Measurements from ENCODE around the gene ORAI2.
"Not testable (repeated sequence)": the region's sequence is repeated elsewhere in the genome, so short reads cannot be mapped to it uniquely, and the experiment has no call there.

ORAI2 gene

DNA sequence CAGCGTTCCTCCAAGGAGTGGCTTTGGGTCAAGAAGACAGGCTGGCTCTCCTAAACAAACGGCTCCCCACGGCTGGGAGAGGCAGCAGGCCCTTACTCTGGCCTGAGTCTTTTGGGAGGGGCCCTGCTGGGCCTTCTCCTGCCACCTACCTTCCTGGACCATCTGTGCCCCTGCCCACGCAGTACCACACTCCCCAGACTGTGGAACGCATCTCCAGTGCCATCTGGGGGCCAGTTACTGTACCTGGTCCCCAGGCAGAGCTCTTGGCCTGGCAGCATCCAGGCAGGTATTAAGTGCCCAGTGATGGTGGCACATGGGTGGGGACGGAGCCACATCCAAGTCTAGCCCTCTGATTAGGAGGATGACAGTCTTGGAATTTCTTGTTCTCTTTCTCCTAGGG lies 16.9 kb downstream of the ORAI2 start:
- peak; percentile 59 for DNase-seq

DNA sequence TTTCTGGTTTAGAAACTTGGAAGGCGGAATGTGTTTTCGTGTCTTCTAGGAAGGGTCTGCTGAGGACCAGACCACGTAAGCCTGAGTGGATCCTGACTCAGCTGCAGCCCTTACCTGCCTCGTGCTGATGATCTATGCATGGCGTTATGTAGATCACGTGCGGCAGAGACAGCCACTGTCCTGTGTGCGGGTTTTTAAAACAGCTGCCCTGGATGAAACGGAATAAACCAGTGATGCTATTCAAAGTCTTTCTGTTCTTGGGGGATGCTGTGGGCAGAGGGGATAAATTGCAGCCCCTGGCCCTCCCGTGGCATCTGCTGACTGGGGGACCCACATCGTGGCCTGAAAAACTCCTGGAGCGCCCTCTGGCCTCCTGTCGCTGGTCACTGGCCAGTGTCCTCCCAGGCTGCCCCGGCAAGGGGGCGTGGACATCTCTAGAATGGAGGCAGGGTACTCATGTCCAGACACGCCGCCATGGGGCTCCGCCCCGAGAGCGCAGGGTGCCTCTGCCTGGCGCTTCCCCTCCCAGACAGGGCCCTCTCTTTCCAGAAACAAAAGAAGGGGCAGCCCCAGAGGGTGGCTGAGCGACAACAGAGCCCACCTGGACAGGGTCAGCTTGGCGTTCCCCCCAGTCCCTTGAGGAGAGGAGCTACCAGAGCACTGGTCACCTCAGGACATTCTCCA lies 18.1 kb downstream of the ORAI2 start:
- DNase-seq, result no peak

DNA sequence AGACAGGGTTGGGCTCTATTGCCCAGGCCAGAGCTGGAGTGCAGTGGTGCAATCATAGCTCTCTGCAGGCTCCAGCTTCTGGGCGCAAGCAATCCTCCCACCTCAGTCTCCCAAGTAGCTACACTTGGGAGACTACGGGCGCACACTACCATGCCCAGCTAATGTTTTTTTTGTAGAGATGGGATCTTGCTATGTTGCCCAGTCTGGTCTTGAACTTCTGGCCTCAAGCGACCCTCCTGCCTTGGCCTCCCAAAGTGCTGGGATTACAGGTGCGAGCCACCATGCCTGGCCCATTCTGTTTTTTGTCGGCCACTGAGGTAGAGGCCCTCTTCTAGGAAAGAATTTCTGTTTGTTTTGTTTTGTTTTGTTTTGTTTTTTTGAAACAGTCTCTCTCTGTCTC lies 19.1 kb downstream of the ORAI2 start:
- no peak for DNase-seq

DNA sequence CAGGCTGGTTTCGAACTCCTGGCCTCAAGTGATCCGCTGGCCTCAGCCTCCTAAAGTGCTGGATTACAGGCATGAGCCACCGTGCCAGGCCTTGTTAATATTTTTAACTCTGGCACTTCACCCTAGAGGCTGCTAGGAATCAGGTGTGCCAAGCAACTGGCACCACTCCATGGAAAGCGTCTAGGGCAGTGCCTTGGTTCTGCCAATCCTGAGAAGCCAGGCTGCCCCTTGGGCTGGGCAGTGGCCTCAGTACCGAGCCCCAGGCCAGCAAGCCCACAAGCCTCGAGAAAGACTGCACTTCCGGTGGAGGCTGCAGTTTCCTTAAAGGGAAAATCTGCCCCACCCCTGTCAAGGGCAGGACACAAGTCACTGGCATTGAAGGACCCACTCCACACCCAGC lies 19.9 kb downstream of the ORAI2 start:
- DNase-seq, result no peak

DNA sequence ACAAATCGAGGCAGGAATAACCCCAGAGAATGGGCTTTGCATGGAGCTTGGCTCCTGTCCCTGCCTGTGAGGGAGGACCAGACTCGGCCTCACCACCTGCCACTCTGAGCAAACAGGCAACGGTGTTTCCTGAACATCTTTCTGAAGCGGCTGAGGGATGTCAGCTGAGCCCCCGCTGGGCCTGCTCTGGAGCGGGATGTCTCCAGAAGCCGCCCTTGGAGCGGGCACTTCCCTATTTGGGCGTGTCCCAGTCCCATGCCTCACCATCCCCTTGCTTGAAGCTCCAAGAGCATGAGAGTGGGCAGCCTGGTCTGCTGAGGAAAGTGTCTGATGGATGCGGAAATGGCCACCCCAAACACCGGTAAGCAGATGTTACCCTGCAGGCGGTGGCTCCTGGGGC lies 21.1 kb downstream of the ORAI2 start:
- DNase-seq, result no peak

DNA sequence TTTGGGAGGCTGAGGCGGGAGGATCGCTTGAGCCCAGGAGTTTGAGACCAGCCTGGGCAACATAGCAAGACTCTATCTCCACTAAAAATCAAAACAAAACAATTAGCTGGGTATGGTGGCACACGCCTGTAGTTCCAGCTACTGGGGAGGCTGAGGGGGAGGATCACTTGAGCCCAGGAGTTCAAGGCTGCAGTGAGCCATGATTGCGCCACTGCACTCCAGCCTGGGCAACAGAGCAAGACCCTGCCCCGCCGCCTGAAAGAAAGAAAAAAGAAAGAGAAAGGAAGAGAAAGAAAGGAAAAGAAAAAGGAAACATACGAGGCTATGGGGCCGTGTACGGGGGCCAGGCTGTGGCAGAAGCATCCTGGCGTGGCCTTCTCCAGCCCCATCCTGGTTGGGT lies 21.6 kb downstream of the ORAI2 start:
- DNase-seq, result not testable (repeated sequence)

DNA sequence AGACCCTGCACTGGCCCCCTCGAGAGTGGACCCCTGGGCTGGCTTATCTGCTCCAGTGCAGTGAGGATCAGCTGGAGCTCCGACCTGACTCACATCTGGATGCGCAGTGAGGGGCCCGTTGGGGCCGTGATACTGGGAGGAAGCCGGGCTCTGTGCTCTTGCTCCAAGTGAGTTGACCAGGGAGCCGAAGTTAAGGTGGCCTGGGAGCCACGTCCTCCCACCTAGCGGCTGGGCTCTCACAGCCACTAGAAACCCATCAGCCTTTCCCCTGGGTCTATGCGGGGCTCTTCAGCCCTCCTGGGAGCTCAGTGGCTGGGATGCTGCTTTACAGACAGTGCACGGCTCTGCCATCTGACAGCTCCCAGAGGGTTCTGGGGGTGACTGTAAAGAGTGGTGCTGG lies 22.2 kb downstream of the ORAI2 start:
- DNase-seq, result no peak

DNA sequence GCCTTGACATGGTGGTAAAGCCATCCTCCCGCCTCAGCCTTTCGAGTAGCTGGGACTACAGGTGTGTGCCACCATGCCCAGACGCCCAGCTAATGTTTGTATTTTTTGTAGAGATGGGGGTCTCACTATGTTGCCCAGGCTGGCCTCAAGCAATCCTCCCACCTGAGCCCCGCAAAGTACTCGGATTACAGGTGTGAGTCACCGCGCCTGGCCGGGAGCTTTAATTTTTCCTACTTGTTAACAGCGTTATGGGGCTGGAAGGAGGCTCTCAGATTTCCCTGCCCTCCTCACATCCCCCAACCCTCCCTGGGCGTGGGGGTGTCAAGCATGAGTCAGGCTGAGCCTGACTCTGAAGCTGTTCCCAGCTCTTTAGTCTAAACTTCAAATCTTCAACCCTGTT lies 23.0 kb downstream of the ORAI2 start:
- no peak for DNase-seq

DNA sequence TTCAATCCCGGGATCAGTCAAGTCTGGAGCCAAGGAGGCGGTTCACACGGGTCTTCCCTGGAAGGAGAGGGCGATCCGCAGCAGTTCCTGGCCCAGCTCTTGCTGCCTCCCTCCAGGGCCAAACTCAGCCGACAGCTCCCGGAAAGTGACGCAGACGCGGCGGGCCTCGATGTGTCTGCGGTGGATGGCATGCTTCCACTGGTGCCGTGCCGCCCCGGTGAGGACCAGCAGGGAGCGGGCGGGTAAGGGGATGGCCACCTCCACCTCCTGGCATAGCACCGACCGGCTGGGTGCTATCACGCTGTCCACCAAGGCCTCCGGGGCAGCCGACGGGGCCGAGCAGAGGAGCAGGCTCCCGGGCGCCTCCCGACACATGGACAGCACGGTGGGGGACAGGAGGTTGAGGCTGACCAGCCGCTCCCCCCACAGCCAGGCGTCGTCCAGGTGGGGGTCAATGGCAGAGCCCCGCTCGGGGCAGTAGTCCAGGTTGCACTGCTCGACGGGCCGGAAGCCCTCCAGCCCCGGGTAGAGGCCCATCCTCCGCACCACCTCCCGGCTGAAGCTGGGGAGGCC lies 24.1 kb downstream of the ORAI2 start:
- no peak for DNase-seq

DNA sequence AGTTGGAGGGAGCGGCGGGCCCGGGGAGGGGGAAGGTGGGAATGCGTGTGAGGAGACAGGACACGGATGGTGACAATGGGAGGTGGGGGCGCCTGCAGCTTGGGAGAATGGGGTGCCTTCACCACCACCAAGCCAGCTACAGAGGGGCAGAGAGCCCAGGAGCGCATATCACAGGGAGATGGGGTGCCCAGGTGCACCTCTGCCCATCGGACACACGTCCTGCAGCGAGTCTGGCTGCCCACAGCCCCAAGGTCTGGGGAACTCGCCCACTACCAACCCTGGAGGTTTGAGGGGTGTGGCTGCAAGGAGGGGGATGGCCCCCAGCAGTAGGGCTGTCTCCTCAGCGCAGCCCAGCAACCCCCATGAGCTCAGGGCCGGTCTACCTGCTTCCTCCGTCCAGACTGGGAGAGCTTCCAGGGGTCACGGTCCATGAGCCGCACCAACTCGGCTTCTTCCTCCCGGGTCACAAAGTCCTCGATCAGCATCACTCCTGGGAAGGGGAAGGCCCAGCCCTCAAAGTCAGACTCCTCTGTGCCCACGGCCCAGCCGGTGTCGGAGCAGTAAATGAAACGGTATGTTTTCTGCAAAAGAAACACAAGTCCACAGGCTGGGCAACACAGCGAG lies 26.0 kb downstream of the ORAI2 start:
- no peak for DNase-seq

DNA sequence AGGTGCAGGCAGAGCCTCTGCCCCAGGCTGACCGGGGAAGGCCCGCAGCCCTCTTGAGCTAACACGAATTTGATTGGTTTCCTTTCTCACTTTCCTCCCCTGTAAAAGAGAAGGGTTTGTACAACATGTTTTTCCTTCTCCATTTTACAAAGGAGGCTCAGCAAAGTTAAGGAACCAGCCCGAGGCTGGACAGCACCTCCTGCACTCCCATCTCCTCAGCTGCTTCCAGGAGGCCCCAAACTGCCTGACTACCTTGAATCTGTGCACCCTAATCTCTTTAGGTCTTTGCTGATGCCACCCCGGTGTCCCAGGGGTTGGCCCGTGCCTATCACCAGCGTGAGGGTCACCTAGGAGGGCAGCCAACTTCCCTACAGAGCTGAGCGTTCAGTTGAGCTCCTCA lies 27.1 kb downstream of the ORAI2 start:
- no peak for DNase-seq

DNA sequence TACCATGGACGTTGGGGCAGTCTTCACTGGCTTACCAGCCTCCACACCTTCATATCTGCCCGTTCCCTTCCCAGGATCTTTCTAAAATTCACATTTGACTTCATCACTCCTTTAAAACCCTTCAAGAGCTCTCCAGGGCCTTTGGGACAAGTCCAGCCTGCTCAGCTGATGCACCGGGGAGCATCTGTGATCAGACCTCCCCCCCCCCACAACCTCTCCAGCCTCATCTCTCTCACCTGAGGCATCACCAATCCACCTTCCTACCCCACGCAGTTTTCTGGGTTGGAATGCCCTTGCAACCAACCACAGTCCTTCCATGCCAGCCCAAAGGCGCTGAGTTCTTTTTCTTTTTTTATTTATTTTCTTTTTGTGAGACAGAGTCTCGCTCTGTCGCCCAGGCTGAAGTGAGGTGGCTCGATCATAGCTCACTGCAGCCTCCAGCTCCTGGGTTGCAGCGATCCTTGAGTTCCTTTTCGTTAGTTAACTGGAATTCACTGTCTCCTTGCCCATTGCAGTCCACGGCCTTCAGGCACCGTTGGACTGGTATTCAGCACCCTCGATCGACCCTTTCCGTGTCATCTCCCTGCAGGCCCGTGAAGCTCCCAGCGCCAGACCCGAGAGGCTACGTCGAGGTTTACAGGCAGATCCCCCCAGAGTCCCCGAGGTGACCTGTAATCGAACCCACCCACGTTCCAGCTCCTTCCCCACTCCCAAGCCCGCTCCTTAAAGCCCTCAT lies 30.6 kb downstream of the ORAI2 start:
- no peak for DNase-seq

DNA sequence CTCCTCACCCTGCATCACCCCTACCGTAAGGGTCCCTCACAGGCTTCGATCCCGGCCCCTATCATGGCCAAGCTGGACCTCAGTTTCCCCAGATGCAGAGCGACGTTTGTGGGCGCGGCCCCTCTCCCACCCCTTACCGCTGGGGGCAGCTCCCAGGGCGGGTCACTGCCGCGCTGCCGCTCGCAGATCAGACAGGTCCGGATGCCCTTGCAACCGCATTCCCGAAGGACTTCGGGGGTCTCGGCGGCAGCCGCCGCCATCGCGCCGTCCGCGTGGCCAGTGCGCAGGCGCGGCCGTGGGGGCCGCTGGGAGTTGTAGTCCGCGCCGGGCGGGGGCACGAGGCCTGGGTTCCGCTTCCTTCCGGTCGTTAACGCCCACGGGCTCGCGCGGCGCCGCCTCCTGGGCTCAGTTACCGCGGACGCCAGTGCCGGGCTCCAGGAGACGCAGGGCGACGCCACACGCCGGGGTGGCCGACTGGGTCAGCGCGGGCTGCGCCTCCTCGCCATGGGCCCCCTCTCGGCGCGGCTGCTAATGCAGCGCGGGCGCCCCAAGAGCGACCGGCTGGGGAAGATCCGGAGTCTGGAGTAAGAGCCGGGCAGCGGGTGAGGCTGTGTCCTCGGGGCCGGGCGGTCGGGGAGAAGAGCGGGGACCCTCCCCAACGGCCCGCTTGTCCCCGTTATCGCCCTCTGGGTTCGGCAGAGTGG lies 31.4 kb downstream of the ORAI2 start, which contains the start of the genes ALKBH4 and LRWD1:
TSS of gene ALKBH4 (minus strand) at position 287 of the 704 bp plus-strand sequence. CDS start at position 260, 27 bp downstream.
TSS of gene LRWD1 (plus strand) at position 408 of the 704 bp plus-strand sequence. CDS start at position 505, 97 bp downstream.
- DNase-seq, result peak; percentile 94

DNA sequence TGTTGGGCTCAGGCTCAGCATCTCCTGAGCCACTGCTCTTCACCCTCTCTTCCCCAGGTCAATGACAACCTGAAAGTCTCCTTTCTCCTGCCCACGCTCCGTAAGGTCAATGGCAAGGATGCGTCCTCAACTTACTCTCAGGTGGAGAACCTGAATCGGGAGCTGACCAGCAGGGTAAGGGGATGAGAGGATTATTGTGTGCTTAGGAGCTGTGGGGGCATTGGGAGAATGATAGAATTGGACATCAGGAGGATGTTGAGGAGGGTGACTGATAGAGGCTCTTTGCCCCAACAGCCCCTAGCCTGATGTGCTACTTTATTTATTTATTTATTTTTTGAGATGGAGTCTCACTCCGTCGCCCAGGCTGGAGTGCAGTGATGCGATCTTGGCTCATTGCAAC lies 32.7 kb downstream of the ORAI2 start:
- no peak for DNase-seq

DNA sequence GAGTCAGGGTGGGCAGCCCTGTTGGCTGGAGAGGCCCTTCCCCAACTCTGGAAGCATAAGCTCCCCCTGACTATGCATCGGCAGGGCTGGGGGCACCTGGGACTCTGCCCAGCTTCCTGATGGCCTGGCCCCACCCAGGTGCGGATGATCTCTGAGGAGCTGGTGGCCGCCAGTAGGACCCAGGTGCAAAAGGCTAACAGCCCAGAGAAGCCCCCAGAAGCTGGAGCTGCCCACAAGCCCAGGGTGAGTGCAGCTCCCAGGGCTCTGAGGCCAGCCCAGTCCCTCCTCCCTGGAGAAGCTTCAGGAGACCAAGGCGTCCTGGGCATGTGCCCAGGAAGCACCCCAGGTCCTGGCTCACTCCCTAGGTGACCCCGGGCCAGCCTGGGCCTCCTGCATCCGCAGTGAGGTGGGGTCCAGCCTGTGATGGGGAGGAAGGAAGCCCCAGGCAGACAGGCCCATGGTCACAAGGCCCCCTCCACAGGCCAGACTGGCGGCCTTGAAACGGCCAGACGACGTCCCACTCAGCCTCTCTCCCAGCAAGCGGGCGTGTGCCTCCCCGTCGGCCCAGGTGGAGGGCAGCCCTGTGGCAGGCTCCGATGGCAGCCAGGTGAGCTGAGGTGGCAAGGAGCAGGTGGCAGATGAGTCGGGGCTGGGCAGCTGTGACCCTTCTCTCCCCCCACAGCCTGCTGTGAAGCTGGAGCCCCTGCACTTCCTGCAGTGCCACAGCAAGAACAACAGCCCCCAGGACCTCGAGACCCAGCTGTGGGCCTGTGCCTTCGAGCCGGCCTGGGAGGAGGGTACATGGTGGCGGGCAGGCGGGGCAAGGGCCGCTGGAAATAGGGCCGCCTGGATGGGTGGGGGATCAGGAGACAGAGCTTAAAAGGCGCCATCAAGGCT lies 34.5 kb downstream of the ORAI2 start:
- DNase-seq, result no peak

DNA sequence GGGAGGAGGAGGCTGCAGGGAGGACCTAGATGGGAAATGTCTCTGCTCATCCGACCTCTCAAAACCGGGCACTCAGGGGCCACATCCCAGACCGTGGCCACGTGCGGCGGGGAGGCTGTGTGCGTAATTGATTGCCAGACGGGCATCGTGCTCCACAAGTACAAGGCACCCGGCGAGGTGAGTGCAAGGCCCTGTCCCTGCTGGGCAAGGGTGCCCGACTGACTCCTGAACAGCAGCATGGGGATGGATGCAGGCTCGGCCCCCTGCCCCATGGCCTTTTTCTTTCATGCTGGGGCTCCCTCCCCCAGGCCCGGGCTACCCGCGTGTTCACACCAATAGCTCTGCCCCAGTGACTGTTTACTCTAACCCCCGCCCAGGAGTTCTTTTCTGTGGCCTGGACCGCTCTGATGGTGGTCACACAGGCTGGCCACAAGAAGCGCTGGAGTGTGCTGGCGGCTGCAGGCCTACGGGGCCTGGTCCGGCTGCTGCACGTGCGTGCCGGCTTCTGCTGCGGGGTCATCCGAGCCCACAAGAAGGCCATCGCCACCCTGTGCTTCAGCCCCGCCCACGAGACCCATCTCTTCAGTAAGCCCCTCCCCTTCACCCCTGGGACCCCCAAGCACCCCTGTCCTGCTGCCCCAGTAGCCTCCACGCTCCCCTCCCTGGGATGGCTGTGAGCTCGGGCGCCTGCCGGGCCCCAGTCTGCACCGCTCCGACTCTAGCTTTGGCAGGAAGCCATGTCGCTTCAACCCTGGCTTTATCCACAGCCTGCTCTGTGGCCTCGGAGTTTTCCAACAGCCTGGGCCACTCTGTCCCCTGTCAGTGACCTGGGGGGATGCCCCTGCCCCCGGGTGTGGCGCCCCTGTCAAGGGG lies 35.3 kb downstream of the ORAI2 start:
- no peak for DNase-seq

DNA sequence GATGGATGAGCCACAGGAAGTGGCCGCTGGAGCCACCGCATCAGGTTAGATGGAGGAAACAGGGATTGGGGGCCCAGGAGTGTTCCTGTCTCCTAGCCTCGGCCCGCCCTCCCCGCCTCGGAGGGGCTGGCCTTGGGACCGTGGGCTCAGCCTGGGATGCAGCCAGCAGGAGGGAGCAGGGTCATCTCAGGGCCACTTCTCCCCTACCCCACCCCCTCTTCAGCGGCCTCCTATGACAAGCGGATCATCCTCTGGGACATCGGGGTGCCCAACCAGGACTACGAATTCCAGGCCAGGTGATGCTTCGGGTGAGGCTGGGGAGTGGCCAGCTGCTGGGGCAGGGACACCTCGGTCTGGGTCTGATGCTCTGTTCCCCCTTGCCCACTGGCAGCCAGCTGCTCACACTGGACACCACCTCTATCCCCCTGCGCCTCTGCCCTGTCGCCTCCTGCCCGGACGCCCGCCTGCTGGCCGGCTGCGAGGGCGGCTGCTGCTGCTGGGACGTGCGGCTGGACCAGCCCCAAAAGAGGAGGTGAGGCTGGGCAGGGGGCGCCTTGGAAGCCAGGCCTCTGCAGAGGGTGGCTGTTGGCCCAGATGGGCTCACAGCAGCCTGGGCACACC lies 36.1 kb downstream of the ORAI2 start:
- DNase-seq, result no peak

DNA sequence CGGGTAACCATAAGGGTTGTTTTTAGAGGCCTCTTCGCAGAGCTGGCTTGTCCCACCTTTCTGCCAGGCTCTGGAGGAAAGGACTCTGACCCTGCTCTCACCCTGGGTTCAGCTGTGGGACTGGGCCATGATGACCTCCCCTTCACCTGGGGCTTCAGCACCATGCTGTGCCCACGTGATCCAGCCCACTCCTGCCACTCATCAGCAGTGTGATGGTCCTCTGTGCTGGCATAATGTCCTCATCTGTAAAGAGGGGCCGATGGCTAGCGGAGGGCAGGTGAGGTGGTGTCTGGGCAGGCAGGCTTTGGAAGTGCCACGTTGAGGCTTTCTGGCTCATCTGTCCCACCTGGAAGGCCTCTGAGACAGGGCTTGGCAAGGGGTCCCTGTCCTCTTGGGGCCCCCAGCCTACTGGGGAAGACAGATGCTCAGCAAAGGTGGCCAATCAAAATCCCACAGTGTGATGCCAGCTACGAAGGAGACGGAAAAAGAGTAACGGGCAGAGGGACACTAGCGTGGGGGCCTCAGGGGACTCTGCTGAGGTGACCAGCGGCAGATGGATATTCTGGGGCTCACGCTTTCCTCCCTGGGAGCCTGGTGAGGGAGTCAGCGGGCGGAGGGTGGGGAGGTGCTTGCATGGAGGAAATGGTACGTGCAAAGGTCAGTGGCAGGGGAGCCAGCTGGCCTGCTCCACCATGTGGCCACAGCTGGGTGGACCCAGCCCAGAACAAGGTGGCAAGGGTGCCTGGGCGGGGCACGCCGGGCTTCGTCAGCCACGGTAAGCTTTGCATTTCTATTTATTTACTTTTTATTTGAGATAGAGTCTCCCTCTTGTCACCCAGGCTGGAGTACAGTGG lies 36.8 kb downstream of the ORAI2 start:
- no peak for DNase-seq

DNA sequence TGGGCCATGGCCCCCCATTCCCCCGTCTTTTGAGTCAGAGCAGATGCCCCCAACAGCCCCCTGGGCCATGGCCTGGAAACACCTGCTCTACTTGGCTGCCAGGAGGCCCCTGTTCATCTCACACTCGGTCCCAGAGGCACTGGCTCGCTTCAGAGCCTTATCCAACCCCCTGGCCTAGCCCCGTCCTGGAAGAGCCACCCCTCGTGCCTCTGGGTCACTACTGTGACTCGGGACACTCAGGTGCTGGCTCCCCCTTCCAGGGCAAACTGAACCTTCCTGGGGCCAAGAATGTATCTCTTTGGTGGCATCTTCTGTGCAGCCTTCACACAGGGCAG lies 38.4 kb downstream of the ORAI2 start:
- no peak for DNase-seq
